LNCAP (cell line): ENCODE data around the gene ARL13B.

ENCODE experiments used
- CTCF ChIP-seq: fragments of 450-650 bp; IDR thresholded peaks from 2 replicates; pipeline ENCODE4 v1.5.1; 2017; ENCODE audit warnings: mild to moderate bottlenecking

Gene ARL13B

DNA sequence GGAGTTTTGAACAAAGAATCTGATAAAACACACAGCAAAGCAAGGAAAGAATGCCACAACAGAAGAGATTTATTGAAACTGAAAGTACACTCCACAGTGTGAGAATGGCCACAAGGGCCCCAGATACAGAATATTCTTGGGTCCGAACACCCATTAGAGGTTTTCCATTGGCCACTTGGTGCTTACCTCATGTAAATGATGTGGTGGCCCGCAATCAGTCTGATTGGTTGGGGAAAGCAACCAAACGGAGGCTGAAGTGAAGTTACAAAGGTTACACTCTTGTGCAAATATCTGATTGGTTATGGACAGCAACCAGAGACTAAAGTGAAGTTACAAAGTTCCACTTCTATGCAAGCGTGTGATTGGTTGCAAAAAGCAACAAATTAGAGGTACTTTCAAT is 103.3 kb downstream of the ARL13B start:
- no peak for TF ChIP-seq CTCF

DNA sequence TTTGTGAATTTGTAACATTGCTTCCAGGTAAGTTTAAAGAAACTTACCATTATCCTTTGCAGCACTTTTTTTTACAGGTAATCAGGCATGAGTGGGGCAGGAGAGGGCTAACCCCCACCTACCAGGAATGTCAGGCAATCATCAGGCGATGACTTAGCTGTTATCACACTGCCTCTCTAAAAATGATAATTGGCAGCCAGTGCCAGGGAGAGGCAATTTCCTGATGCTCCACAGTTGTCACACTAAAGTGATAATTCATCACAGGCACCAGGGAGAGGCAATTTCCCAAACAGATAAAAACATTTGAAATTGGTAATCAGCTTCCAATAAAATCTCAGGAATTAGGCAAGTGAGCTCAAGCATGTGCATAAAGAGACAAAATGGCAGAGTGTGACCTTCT is 109.2 kb downstream of the ARL13B start:
- TF ChIP-seq CTCF: no peak

DNA sequence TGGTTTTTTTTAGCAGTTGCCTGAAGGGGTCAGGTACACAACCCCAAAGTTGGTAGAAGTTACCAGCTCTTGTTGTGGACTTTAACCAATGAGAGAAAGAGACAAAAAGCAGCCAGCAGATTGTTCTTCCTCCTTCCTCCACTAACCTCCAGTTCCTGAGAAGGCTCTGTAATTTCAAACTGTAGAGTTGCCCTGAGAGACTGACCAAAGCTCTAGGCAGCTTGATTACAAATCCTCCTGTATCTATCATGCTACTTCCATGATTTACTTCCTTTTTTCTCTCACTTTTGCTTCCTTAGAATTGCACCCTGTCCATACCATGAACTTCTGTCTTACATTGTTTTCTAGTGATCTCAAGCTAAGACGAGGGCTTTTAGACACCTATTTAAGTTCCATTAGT is 112.1 kb downstream of the ARL13B start:
- no peak for TF ChIP-seq CTCF

- TF ChIP-seq CTCF: no peak
These were observed 113.2 kb downstream of the ARL13B start for GRCh38 chr3:94093151-94093550.

DNA sequence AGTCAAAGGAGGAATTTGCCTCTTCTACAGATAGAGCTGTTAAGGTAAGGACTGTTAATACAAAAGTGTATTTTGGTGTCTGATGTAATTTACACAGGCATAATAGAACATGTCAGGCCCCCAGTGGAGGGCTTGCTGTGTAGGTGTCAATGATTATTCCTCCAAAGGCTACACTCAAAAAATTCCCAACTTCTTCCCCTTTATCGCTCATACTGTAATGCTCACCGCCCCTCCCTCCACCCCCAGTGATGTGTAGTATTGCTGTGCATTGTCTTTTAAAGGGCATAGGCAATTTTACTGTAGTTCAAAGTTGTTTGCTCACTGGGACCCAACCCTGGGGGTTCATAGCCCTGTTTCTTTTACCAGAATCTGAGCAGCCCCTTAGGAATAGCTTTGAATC is 115.2 kb downstream of the ARL13B start:
- no peak for TF ChIP-seq CTCF

DNA sequence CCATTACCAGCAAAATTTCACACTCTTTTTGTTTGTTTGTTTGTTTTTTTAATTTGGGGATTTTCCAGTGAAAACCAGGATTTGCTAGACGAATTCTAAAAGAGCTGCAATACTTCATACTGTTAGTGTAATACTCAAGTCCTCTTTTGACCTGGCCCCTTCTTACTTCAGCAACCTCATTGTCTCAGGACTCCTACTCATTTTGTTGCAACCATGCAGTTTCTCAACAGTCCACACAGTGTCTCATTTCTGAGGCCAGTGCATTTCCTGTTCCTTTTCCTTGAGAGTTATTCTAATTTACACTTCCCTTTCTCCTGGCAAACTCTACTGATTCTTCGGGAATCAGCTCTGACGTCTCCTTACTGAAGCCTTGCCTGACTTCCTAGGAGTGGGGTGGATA is 118.5 kb downstream of the ARL13B start:
- no peak for TF ChIP-seq CTCF

GRCh38 chr3:94099311-94099710 is 119.4 kb downstream of the ARL13B start:
- no peak for TF ChIP-seq CTCF

- peak; percentile 32; the same call in 1 of the 2 replicates for TF ChIP-seq CTCF
These were observed 121.9 kb downstream of the ARL13B start for GRCh38 chr3:94101860-94102259.
